Neural progenitor cell (in vitro differentiated cells): ENCODE results near the gene LRBA. TPM values are rescaled to one million over a fixed set of nuclear protein-coding genes. Genes with fewer than 3 reads are reported as not detected.
A peak's percentile ranks its signal among the peaks of the same experiment; 100 is the strongest.

Source experiments
- DNase-seq: peaks from one replicate; pipeline ENCODE4 v3.0.0-alpha.2; 2016; ENCODE audit warnings: low spot score
- H2AFZ ChIP-seq: fragments of 200-600 bp; sonication (generic); replicated peaks from 2 replicates; pipeline ENCODE4 v1.6.1; 2016; ENCODE audit warnings: antibody characterized with exemption
- H3F3A ChIP-seq: fragments of 200-600 bp; sonication (generic); 2 replicates; pipeline ENCODE4 v1.6.1; 2016; ENCODE audit warnings: antibody characterized with exemption, low read depth
- H3K27ac ChIP-seq: fragments of 200-600 bp; sonication (generic); 2 replicates; pipeline ENCODE4 v1.5.1; 2016; ENCODE audit warnings: mild to moderate bottlenecking
- H3K27me3 ChIP-seq: fragments of 200-600 bp; sonication (generic); 2 replicates; pipeline ENCODE4 v1.6.1; 2016; ENCODE audit warnings: mild to moderate bottlenecking, moderate library complexity
- H3K36me3 ChIP-seq: fragments of 200-600 bp; sonication (generic); 2 replicates; pipeline ENCODE4 v1.5.1; 2016
- H3K4me1 ChIP-seq: fragments of 200-600 bp; sonication (generic); 2 replicates; pipeline ENCODE4 v1.6.1; 2016; ENCODE audit warnings: mixed run types
- H3K4me2 ChIP-seq: fragments of 200-600 bp; sonication (generic); 2 replicates; pipeline ENCODE4 v1.6.1; 2016
- H3K4me3 ChIP-seq: fragments of 200-600 bp; sonication (generic); 2 replicates; pipeline ENCODE4 v1.5.1; 2016
- H3K79me2 ChIP-seq: fragments of 200-600 bp; sonication (generic); 2 replicates; pipeline ENCODE4 v1.6.1; 2016; ENCODE audit warnings: low read depth
- H3K9ac ChIP-seq: fragments of 200-600 bp; sonication (generic); 2 replicates; pipeline ENCODE4 v1.6.1; 2016
- H3K9me3 ChIP-seq: fragments of 200-600 bp; sonication (generic); 2 replicates; pipeline ENCODE4 v1.5.1; 2016; ENCODE audit warnings: low read depth
- H4K20me1 ChIP-seq: fragments of 200-600 bp; sonication (generic); 2 replicates; pipeline ENCODE4 v1.6.1; 2016; ENCODE audit warnings: low read depth
- H3K27ac Mint-ChIP-seq: 3 replicates; pipeline ENCODE4 v1.8.0; 2021; ENCODE audit warnings: mixed read lengths
- H3K27me3 Mint-ChIP-seq: 2 replicates; pipeline ENCODE4 v1.8.0; 2022; ENCODE audit warnings: low read depth, mild to moderate bottlenecking, inconsistent platforms, moderate library complexity, mixed read lengths; ENCODE audit not compliant: insufficient read depth
- H3K36me3 Mint-ChIP-seq: 3 replicates; pipeline ENCODE4 v1.8.0; 2021; ENCODE audit warnings: mixed read lengths
- H3K4me1 Mint-ChIP-seq: 3 replicates; pipeline ENCODE4 v1.8.0; 2021; ENCODE audit warnings: mixed read lengths
- H3K4me3 Mint-ChIP-seq: 3 replicates; pipeline ENCODE4 v1.8.0; 2021; ENCODE audit warnings: mild to moderate bottlenecking, moderate library complexity, mixed read lengths
- H3K9me3 Mint-ChIP-seq: 3 replicates; pipeline ENCODE4 v1.8.0; 2020; ENCODE audit warnings: mixed read lengths
- CTCF ChIP-seq: fragments of 200-600 bp; sonication (generic); IDR thresholded peaks from 2 replicates; pipeline ENCODE4 v1.5.1; 2017; ENCODE audit warnings: antibody characterized with exemption, mild to moderate bottlenecking
- EZH2 ChIP-seq: fragments of 200-600 bp; sonication (generic); IDR thresholded peaks from 2 replicates; pipeline ENCODE4 v1.6.1; 2017; ENCODE audit warnings: antibody characterized with exemption, mild to moderate bottlenecking, moderate library complexity
- EZH2phosphoT487 ChIP-seq: fragments of 200-600 bp; sonication (generic); IDR thresholded peaks from 2 replicates; pipeline ENCODE4 v1.6.1; 2017; ENCODE audit warnings: antibody characterized with exemption
- total RNA-seq: library from RNA; depleted of rRNA; stranded (reverse); fragments of >200 nt; gene quantifications from 2 replicates; pipeline ENCODE4 v1.2.3, GENCODE V29; 2015; ENCODE audit warnings: low replicate concordance

Gene LRBA
- total RNA-seq, 1 donor from 2014 or later: 111 TPM

GRCh38 chr4:150547154-150547838 lies 467.8 kb downstream of the LRBA start:
- H3F3A ChIP-seq: peaks cover 43% of the 10 kb centered on the region
- peak; percentile 71 for DNase-seq
- H3K4me3 ChIP-seq: peak overlapping the region; percentile 34
- H3K36me3 Mint-ChIP-seq: peaks cover 5% of the 10 kb centered on the region
- no peaks in the 10 kb centered on the region for H3K27me3 ChIP-seq
- no peak overlapping the region for H3K9ac ChIP-seq
- peaks cover 30% of the 10 kb centered on the region for H3K79me2 ChIP-seq
- peaks cover 66% of the 10 kb centered on the region for H3K4me1 ChIP-seq
- H3K4me1 Mint-ChIP-seq: peaks cover 36% of the 10 kb centered on the region
- H3K27me3 Mint-ChIP-seq: no peaks in the 10 kb centered on the region
- H3K36me3 ChIP-seq: peaks cover 7% of the 10 kb centered on the region
- H3K4me3 Mint-ChIP-seq: peak overlapping the region; percentile 73
- peaks cover 4% of the 10 kb centered on the region for H3K9me3 Mint-ChIP-seq
- no peak overlapping the region for H2AFZ ChIP-seq
- H3K27ac Mint-ChIP-seq: peak overlapping the region; percentile 35
- H3K9me3 ChIP-seq: no peaks in the 10 kb centered on the region
- H3K27ac ChIP-seq: peak overlapping the region; percentile 91
- no peaks in the 10 kb centered on the region for H4K20me1 ChIP-seq
- peak; percentile 88 for TF ChIP-seq EZH2phosphoT487
- no peak for TF ChIP-seq CTCF
- no peak for TF ChIP-seq EZH2
- peak overlapping the region; percentile 77 for H3K4me2 ChIP-seq

GRCh38 chr4:150546286-150546685 lies 468.8 kb downstream of the LRBA start:
- peaks cover 7% of the 10 kb centered on the region for H3K36me3 ChIP-seq
- TF ChIP-seq EZH2phosphoT487: peak; percentile 97
- TF ChIP-seq EZH2: no peak
- TF ChIP-seq CTCF: no peak
- peaks cover 53% of the 10 kb centered on the region for H3F3A ChIP-seq
- Mint-ChIP-seq H3K27ac (peak overlapping the region; percentile 59), H3K9me3 (no peaks in the 10 kb centered on the region), H3K4me3 (no peak overlapping the region), H3K27me3 (no peaks in the 10 kb centered on the region), H3K4me1 (peaks cover 36% of the 10 kb centered on the region), H3K36me3 (no peaks in the 10 kb centered on the region)
- no peaks in the 10 kb centered on the region for H4K20me1 ChIP-seq
- H3K4me1 ChIP-seq: peaks cover 76% of the 10 kb centered on the region
- H3K4me3 ChIP-seq: peak overlapping the region; percentile 34
- peaks cover 36% of the 10 kb centered on the region for H3K79me2 ChIP-seq
- H2AFZ ChIP-seq: no peak overlapping the region
- no peaks in the 10 kb centered on the region for H3K9me3 ChIP-seq
- DNase-seq: peak; percentile 83
- H3K27me3 ChIP-seq: no peaks in the 10 kb centered on the region
- H3K9ac ChIP-seq: no peak overlapping the region
- H3K27ac ChIP-seq: peak overlapping the region; percentile 91
- H3K4me2 ChIP-seq: peak overlapping the region; percentile 77

GRCh38 chr4:150543042-150543441 lies 472.0 kb downstream of the LRBA start:
- Mint-ChIP-seq H3K4me1 (peaks cover 39% of the 10 kb centered on the region), H3K9me3 (no peaks in the 10 kb centered on the region), H3K4me3 (no peak overlapping the region), H3K36me3 (no peaks in the 10 kb centered on the region), H3K27ac (no peak overlapping the region), H3K27me3 (no peaks in the 10 kb centered on the region)
- no peaks in the 10 kb centered on the region for H4K20me1 ChIP-seq
- H3K9me3 ChIP-seq: no peaks in the 10 kb centered on the region
- no peak overlapping the region for H2AFZ ChIP-seq
- H3K9ac ChIP-seq: no peak overlapping the region
- DNase-seq: no peak
- peak overlapping the region; percentile 40 for H3K4me2 ChIP-seq
- TF ChIP-seq CTCF (no peak), EZH2 (no peak), EZH2phosphoT487 (no peak)
- no peak overlapping the region for H3K4me3 ChIP-seq
- H3K4me1 ChIP-seq: peaks cover 92% of the 10 kb centered on the region
- H3K27ac ChIP-seq: peak overlapping the region; percentile 11
- H3K79me2 ChIP-seq: peaks cover 36% of the 10 kb centered on the region
- no peaks in the 10 kb centered on the region for H3K27me3 ChIP-seq
- H3K36me3 ChIP-seq: no peaks in the 10 kb centered on the region
- H3F3A ChIP-seq: peaks cover 64% of the 10 kb centered on the region
